HepG2 (cell line): Measurements from ENCODE around the gene SARNP.

Source experiments
- CBFB ChIP-seq: sonication (generic); formaldehyde crosslinking; IDR thresholded peaks from 2 replicates; pipeline ENCODE4 v1.4.0; 2020; ENCODE audit warnings: missing genetic modification reagents
- HCFC1 ChIP-seq: fragments of 150-350 bp; IDR thresholded peaks from 2 replicates; pipeline ENCODE4 v1.6.1; 2014; ENCODE audit warnings: low read depth, low read length
- HOXA7 ChIP-seq: sonication (generic); formaldehyde crosslinking; IDR thresholded peaks from 2 replicates; pipeline ENCODE4 v1.8.1; 2022; ENCODE audit warnings: mild to moderate bottlenecking, missing genetic modification reagents, moderate library complexity
- NR1H2 ChIP-seq: sonication (generic); formaldehyde crosslinking; IDR thresholded peaks from 2 replicates; pipeline ENCODE4 v1.8.1; 2022; ENCODE audit warnings: low read depth, missing genetic modification reagents, borderline replicate concordance
- YY1 ChIP-seq: IDR thresholded peaks from 2 replicates; pipeline ENCODE4 v1.6.1; 2011; ENCODE audit warnings: low read length, low read depth, moderate library complexity, mild to moderate bottlenecking; ENCODE audit not compliant: insufficient read depth, insufficient replicate concordance
- ZNF124 ChIP-seq: sonication (generic); formaldehyde crosslinking; IDR thresholded peaks from 2 replicates; pipeline ENCODE4 v1.4.0; 2020; ENCODE audit warnings: missing genetic modification reagents
- ZNF614 ChIP-seq: IDR thresholded peaks from 2 replicates; pipeline ENCODE4 v1.6.1; 2018; ENCODE audit warnings: missing biosample characterization, missing genetic modification reagents, inconsistent platforms, borderline replicate concordance
- ZNF790 ChIP-seq: sonication (generic); formaldehyde crosslinking; IDR thresholded peaks from 2 replicates; pipeline ENCODE4 v1.8.0; 2022; ENCODE audit warnings: missing genetic modification reagents, mild to moderate bottlenecking, borderline replicate concordance
- TF ChIP-seq, protein P1 (sequence below): sonication (generic); formaldehyde crosslinking; IDR thresholded peaks from 2 replicates; pipeline ENCODE4 v1.4.0; 2020; ENCODE audit warnings: missing genetic modification reagents
- TF ChIP-seq, protein P2 (sequence below), 2 experiments: IDR thresholded peaks; 2 replicates each; pipeline ENCODE4 v1.6.1; 2011 to 2012; ENCODE audit warnings: low read length in 2 of 2, borderline replicate concordance in 1 of 2, low read depth in 1 of 2, mild to moderate bottlenecking in 1 of 2, moderate library complexity in 1 of 2
- TF ChIP-seq, protein P3 (sequence below): fragments of 450-650 bp; IDR thresholded peaks from 2 replicates; pipeline ENCODE4 v1.6.1; 2016
- TF ChIP-seq, protein P4 (sequence below): sonication (generic); formaldehyde crosslinking; IDR thresholded peaks from 2 replicates; pipeline ENCODE4 v1.8.0; 2022; ENCODE audit warnings: missing genetic modification reagents, low read depth, mild to moderate bottlenecking, borderline replicate concordance
- TF ChIP-seq, protein P5 (sequence below): sonication (generic); formaldehyde crosslinking; IDR thresholded peaks from 2 replicates; pipeline ENCODE4 v1.5.0; 2020; ENCODE audit warnings: missing genetic modification reagents

DNA sequence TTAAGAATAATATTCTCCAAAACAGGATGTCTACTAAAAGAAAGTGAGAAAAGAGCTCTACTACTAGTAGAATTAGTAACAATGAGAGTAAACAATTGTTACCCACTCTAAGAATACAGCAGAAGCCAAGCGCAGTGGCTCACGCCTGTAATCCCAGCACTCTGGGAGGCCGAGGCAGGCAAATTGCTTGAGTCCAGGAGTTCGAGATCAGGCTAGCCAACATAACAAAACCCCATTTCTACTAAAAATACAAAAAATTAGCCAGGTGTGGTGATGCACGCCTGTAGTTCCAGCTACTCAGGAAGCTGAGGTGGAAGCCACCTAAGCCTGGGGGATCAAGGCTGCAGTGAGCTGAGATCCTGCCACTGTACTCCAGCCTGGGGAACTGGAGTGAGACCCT, 7.2 kb upstream of the SARNP start:
- no peak for TF ChIP-seq ZNF614 (CRISPR knock-in tag)
- TF ChIP-seq, protein P1, sequence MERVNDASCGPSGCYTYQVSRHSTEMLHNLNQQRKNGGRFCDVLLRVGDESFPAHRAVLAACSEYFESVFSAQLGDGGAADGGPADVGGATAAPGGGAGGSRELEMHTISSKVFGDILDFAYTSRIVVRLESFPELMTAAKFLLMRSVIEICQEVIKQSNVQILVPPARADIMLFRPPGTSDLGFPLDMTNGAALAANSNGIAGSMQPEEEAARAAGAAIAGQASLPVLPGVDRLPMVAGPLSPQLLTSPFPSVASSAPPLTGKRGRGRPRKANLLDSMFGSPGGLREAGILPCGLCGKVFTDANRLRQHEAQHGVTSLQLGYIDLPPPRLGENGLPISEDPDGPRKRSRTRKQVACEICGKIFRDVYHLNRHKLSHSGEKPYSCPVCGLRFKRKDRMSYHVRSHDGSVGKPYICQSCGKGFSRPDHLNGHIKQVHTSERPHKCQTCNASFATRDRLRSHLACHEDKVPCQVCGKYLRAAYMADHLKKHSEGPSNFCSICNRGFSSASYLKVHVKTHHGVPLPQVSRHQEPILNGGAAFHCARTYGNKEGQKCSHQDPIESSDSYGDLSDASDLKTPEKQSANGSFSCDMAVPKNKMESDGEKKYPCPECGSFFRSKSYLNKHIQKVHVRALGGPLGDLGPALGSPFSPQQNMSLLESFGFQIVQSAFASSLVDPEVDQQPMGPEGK: no peak
- TF ChIP-seq, protein P2, sequence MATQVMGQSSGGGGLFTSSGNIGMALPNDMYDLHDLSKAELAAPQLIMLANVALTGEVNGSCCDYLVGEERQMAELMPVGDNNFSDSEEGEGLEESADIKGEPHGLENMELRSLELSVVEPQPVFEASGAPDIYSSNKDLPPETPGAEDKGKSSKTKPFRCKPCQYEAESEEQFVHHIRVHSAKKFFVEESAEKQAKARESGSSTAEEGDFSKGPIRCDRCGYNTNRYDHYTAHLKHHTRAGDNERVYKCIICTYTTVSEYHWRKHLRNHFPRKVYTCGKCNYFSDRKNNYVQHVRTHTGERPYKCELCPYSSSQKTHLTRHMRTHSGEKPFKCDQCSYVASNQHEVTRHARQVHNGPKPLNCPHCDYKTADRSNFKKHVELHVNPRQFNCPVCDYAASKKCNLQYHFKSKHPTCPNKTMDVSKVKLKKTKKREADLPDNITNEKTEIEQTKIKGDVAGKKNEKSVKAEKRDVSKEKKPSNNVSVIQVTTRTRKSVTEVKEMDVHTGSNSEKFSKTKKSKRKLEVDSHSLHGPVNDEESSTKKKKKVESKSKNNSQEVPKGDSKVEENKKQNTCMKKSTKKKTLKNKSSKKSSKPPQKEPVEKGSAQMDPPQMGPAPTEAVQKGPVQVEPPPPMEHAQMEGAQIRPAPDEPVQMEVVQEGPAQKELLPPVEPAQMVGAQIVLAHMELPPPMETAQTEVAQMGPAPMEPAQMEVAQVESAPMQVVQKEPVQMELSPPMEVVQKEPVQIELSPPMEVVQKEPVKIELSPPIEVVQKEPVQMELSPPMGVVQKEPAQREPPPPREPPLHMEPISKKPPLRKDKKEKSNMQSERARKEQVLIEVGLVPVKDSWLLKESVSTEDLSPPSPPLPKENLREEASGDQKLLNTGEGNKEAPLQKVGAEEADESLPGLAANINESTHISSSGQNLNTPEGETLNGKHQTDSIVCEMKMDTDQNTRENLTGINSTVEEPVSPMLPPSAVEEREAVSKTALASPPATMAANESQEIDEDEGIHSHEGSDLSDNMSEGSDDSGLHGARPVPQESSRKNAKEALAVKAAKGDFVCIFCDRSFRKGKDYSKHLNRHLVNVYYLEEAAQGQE (IDR thresholded peaks at IDR 0.05; ENCODE audit: borderline replicate concordance in 1 of 2, low read depth in 1 of 2, low read length in 2 of 2): no peak
- TF ChIP-seq HCFC1: no peak
- TF ChIP-seq HOXA7 (CRISPR knock-in tag): no peak
- TF ChIP-seq, protein P3, sequence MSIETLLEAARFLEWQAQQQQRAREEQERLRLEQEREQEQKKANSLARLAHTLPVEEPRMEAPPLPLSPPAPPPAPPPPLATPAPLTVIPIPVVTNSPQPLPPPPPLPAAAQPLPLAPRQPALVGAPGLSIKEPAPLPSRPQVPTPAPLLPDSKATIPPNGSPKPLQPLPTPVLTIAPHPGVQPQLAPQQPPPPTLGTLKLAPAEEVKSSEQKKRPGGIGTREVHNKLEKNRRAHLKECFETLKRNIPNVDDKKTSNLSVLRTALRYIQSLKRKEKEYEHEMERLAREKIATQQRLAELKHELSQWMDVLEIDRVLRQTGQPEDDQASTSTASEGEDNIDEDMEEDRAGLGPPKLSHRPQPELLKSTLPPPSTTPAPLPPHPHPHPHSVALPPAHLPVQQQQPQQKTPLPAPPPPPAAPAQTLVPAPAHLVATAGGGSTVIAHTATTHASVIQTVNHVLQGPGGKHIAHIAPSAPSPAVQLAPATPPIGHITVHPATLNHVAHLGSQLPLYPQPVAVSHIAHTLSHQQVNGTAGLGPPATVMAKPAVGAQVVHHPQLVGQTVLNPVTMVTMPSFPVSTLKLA: no peak
- no peak for TF ChIP-seq ZNF790
- TF ChIP-seq, protein P4, sequence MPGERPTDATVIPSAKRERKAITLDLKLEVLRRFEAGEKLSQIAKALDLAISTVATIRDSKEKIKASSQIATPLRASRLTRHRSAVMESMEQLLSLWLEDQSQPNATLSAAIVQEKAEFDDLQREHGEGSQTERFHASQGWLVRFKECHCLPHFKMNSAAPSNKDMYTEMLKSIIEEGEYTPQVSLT (CRISPR knock-in tag): no peak
- TF ChIP-seq, protein P5, sequence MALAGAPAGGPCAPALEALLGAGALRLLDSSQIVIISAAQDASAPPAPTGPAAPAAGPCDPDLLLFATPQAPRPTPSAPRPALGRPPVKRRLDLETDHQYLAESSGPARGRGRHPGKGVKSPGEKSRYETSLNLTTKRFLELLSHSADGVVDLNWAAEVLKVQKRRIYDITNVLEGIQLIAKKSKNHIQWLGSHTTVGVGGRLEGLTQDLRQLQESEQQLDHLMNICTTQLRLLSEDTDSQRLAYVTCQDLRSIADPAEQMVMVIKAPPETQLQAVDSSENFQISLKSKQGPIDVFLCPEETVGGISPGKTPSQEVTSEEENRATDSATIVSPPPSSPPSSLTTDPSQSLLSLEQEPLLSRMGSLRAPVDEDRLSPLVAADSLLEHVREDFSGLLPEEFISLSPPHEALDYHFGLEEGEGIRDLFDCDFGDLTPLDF (CRISPR knock-in tag): no peak
- no peak for TF ChIP-seq NR1H2
- no peak for TF ChIP-seq YY1
- no peak for TF ChIP-seq ZNF124 (CRISPR knock-in tag)
- TF ChIP-seq CBFB (CRISPR knock-in tag): no peak
